Measurements from ENCODE around the gene SBF2. TPM values are rescaled to one million over a fixed set of nuclear protein-coding genes. Genes with fewer than 3 reads are reported as not detected.

SBF2 gene
- polyA plus RNA-seq, 1 donor (not counting 4 experiments of a cell fraction or from before 2014, with no cell fraction given): 24.5 TPM

- no peaks in the 10 kb centered on the region for H3K27me3 ChIP-seq (ENCODE audit: control insufficient read depth, extremely low read depth, insufficient read depth, low read length)
- H3K4me3 ChIP-seq (ENCODE audit: control insufficient read depth in 2 of 3, extremely low read depth in 1 of 3, insufficient read depth in 2 of 3, low read depth in 1 of 3, low read length in 3 of 3): no peak overlapping the region
- no peak overlapping the region for H2AFZ ChIP-seq (ENCODE audit: control insufficient read depth, low read length)
- DNase-seq (ENCODE audit: low read depth, low spot score) (no peak), FAIRE-seq (no peak)
- H3K36me3 ChIP-seq (ENCODE audit: control insufficient read depth in 2 of 2, extremely low read depth in 1 of 2, insufficient read depth in 2 of 2, low read length in 2 of 2): no peaks in the 10 kb centered on the region
- no peaks in the 10 kb centered on the region for H3K79me2 ChIP-seq (ENCODE audit: control insufficient read depth, insufficient read depth, low read length)
- H3K9me1 ChIP-seq (ENCODE audit: control insufficient read depth, extremely low read depth, insufficient read depth, low read length): no peaks in the 10 kb centered on the region
- H4K20me1 ChIP-seq (ENCODE audit: control insufficient read depth, extremely low read depth, insufficient read depth, low read length): no peaks in the 10 kb centered on the region
- no peak for TF ChIP-seq EZH2 (IDR thresholded peaks at IDR 0.05; ENCODE audit: low read length)
- TF ChIP-seq, protein P1, sequence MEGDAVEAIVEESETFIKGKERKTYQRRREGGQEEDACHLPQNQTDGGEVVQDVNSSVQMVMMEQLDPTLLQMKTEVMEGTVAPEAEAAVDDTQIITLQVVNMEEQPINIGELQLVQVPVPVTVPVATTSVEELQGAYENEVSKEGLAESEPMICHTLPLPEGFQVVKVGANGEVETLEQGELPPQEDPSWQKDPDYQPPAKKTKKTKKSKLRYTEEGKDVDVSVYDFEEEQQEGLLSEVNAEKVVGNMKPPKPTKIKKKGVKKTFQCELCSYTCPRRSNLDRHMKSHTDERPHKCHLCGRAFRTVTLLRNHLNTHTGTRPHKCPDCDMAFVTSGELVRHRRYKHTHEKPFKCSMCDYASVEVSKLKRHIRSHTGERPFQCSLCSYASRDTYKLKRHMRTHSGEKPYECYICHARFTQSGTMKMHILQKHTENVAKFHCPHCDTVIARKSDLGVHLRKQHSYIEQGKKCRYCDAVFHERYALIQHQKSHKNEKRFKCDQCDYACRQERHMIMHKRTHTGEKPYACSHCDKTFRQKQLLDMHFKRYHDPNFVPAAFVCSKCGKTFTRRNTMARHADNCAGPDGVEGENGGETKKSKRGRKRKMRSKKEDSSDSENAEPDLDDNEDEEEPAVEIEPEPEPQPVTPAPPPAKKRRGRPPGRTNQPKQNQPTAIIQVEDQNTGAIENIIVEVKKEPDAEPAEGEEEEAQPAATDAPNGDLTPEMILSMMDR (optimal IDR thresholded peaks at IDR 0.05 in 1 of 3, IDR thresholded peaks at IDR 0.05 in 1 of 3, conservative IDR thresholded peaks at IDR 0.05 in 1 of 3; ENCODE audit: extremely low read depth in 1 of 3, insufficient read depth in 2 of 3, low read length in 3 of 3): no peak
- no peaks in the 10 kb centered on the region for H3K9me3 ChIP-seq (ENCODE audit: control insufficient read depth, low read depth, low read length)
- H3K27ac ChIP-seq (ENCODE audit: control insufficient read depth, insufficient read depth, low read length): no peak overlapping the region
- dilution Hi-C loops (cut with MboI; ENCODE audit: extremely low pct_ligation_motif_present, low sequenced_read_pairs): no loop called here
- H3K4me1 ChIP-seq (ENCODE audit: control insufficient read depth, extremely low read depth, insufficient read depth, low read length): no peaks in the 10 kb centered on the region
- H3K4me2 ChIP-seq (ENCODE audit: control insufficient read depth, extremely low read depth, insufficient read depth, low read depth, low read length): no peak overlapping the region
- H3K9ac ChIP-seq (ENCODE audit: control insufficient read depth, extremely low read depth, insufficient read depth, low read length): no peak overlapping the region
These were observed 198.4 kb downstream of the SBF2 start for GRCh38 chr11:10095412-10096208.

DNA sequence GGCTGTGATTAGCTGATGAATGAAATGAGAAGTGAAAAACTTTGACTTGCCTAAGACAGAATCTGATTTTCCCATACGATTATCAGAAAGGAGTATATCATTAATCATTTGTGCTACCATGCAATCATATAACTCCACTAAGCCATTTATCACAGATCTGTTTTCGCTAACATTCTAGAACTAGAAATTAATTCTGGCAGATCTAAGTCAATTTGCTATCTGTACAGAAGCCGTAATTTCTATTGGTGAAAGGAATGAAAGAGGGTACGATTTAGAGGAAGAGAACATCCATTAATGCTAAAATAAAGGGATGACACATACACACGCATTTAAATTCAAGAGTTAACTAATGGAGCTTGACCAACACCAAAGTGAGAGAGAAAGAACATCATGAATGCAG, 201.6 kb downstream of the SBF2 start:
- no peaks in the 10 kb centered on the region for H3K4me1 ChIP-seq (ENCODE audit: control insufficient read depth, extremely low read depth, insufficient read depth, low read length)
- H3K79me2 ChIP-seq (ENCODE audit: control insufficient read depth, insufficient read depth, low read length): no peaks in the 10 kb centered on the region
- no peaks in the 10 kb centered on the region for H4K20me1 ChIP-seq (ENCODE audit: control insufficient read depth, extremely low read depth, insufficient read depth, low read length)
- no peak overlapping the region for H3K9ac ChIP-seq (ENCODE audit: control insufficient read depth, extremely low read depth, insufficient read depth, low read length)
- no peaks in the 10 kb centered on the region for H3K36me3 ChIP-seq (ENCODE audit: control insufficient read depth in 2 of 2, extremely low read depth in 1 of 2, insufficient read depth in 2 of 2, low read length in 2 of 2)
- FAIRE-seq: no peak
- no peaks in the 10 kb centered on the region for H3K27me3 ChIP-seq (ENCODE audit: control insufficient read depth, extremely low read depth, insufficient read depth, low read length)
- no peak overlapping the region for H3K27ac ChIP-seq (ENCODE audit: control insufficient read depth, insufficient read depth, low read length)
- no peak for TF ChIP-seq EZH2 (IDR thresholded peaks at IDR 0.05; ENCODE audit: low read length)
- TF ChIP-seq, protein P1 (optimal IDR thresholded peaks at IDR 0.05 in 1 of 3, IDR thresholded peaks at IDR 0.05 in 1 of 3, conservative IDR thresholded peaks at IDR 0.05 in 1 of 3; ENCODE audit: extremely low read depth in 1 of 3, insufficient read depth in 2 of 3, low read length in 3 of 3): no peak
- no peaks in the 10 kb centered on the region for H3K9me1 ChIP-seq (ENCODE audit: control insufficient read depth, extremely low read depth, insufficient read depth, low read length)
- H3K9me3 ChIP-seq (ENCODE audit: control insufficient read depth, low read depth, low read length): no peaks in the 10 kb centered on the region
- no peak overlapping the region for H3K4me2 ChIP-seq (ENCODE audit: control insufficient read depth, extremely low read depth, insufficient read depth, low read depth, low read length)
- DNase-seq (ENCODE audit: low read depth, low spot score): no peak
- dilution Hi-C loops (cut with MboI; ENCODE audit: extremely low pct_ligation_motif_present, low sequenced_read_pairs): no loop called here
- H3K4me3 ChIP-seq (ENCODE audit: control insufficient read depth in 2 of 3, extremely low read depth in 1 of 3, insufficient read depth in 2 of 3, low read depth in 1 of 3, low read length in 3 of 3): no peak overlapping the region
- H2AFZ ChIP-seq (ENCODE audit: control insufficient read depth, low read length): no peak overlapping the region

Data from keratinocyte (primary cell).